Left lung (tissue), 10 donors: Measurements from ENCODE around the gene CLDN10. TPM values are rescaled to one million over a fixed set of nuclear protein-coding genes. Genes with fewer than 3 reads are reported as not detected.

Source experiments
- ATAC-seq: fragments of 200-7000 bp; cut with Tn5 transposase; one replicate; pipeline ENCODE4 v1.9.1; 2020; ENCODE audit warnings: moderate library complexity
- DNase-seq, 4 donors: peaks; one replicate each; pipeline ENCODE4 v3.0.0-alpha.2; 2013 to 2020
- H3K27ac ChIP-seq, 2 donors: fragments of 200-600 bp; sonication (generic) in 1 of 2; one replicate each; pipeline versions ENCODE4 v1.5.0 to v1.8.0; 2020 to 2021
- H3K27me3 ChIP-seq, 2 donors: fragments of 200-600 bp; sonication (generic) in 1 of 2; one replicate each; pipeline versions ENCODE4 v1.5.0 to v1.8.0; 2020 to 2021
- H3K36me3 ChIP-seq, 2 donors: fragments of 200-600 bp; sonication (generic) in 1 of 2; one replicate each; pipeline versions ENCODE4 v1.5.0 to v1.8.0; 2020 to 2021
- H3K4me1 ChIP-seq, 2 donors: fragments of 200-600 bp; one replicate each; pipeline ENCODE4 v1.8.0; 2021
- H3K4me3 ChIP-seq, 2 donors: fragments of 200-600 bp; sonication (generic) in 1 of 2; one replicate each; pipeline versions ENCODE4 v1.5.0 to v1.8.0; 2020 to 2021; ENCODE audit warnings: mild to moderate bottlenecking in 1 of 2
- H3K9me3 ChIP-seq, 2 donors: fragments of 200-600 bp; sonication (generic) in 1 of 2; one replicate each; pipeline versions ENCODE4 v1.5.0 to v1.8.0; 2020 to 2021
- intact Hi-C, 2 donors: fragments of 100-400 bp; cut with DNase I; formaldehyde crosslinking; loops; one replicate each; pipeline versions ENCODE4 v1.11.2 to v1.14.2; 2022
- polyA plus RNA-seq, 6 donors: library from polyadenylated mRNA; unstranded; fragments of 120-200 nt; gene quantifications; one replicate each; pipeline ENCODE4 v1.2.1, GENCODE V29; 2013; ENCODE audit not compliant: insufficient read length in 6 of 6
- total RNA-seq, 2 donors: library from RNA; stranded (reverse); fragmentation: NEBNext Ultra II Directional; extraction: Animal tissue kit (Norgen Biotek cat#: 25700); gene quantifications; one replicate each; pipeline ENCODE4 v1.2.1, GENCODE V29; 2021
- TF ChIP-seq, protein P1 (sequence below), 2 donors: fragments of 200-600 bp; sonication (generic) in 1 of 2; IDR thresholded peaks; one replicate each; pipeline versions ENCODE4 v1.5.0 to v1.8.0; 2021; ENCODE audit warnings: antibody characterized with exemption in 2 of 2
- donor health status: DM: no; HTN: yes; CAD: no.
- donor health status: DM: no; HTN: no; CAD: no.

Gene CLDN10
- total and polyA plus RNA-seq, 8 donors: 1.3 to 4.7 (median 2.4) TPM

- no peaks in the 10 kb centered on the region for H3K9me3 ChIP-seq
- H3K36me3 ChIP-seq: no peaks in the 10 kb centered on the region
- H3K27me3 ChIP-seq: no peaks in the 10 kb centered on the region
- no peak overlapping the region for H3K4me3 ChIP-seq
- ATAC-seq (no peak), DNase-seq (no peak)
- intact Hi-C loops: no loop called here
- no peak overlapping the region for H3K27ac ChIP-seq
- TF ChIP-seq, protein P1, sequence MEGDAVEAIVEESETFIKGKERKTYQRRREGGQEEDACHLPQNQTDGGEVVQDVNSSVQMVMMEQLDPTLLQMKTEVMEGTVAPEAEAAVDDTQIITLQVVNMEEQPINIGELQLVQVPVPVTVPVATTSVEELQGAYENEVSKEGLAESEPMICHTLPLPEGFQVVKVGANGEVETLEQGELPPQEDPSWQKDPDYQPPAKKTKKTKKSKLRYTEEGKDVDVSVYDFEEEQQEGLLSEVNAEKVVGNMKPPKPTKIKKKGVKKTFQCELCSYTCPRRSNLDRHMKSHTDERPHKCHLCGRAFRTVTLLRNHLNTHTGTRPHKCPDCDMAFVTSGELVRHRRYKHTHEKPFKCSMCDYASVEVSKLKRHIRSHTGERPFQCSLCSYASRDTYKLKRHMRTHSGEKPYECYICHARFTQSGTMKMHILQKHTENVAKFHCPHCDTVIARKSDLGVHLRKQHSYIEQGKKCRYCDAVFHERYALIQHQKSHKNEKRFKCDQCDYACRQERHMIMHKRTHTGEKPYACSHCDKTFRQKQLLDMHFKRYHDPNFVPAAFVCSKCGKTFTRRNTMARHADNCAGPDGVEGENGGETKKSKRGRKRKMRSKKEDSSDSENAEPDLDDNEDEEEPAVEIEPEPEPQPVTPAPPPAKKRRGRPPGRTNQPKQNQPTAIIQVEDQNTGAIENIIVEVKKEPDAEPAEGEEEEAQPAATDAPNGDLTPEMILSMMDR (IDR thresholded peaks at IDR 0.05): no peak
- H3K4me1 ChIP-seq: no peaks in the 10 kb centered on the region
Measured at GRCh38 chr13:95588134-95588533, 35.6 kb downstream of the CLDN10 start.

DNA sequence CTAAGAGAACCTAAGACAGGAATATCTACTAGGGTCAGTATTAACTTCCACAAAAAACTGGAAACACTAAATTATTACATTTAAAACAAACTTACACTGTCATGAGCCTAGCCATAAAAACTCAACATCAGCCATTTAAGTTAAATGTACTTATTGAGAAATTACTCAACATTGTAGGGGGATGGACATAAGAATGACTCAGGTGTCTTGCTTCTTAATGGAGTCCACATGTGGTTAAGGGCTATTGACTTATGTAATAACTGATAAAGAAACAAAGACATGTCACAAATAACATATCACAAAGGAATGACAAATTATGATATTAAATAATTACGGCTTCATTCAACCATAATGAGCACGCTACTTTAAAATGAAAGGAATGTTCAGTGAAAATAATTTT, 36.2 kb downstream of the CLDN10 start:
- Histone ChIP-seq H3K27me3 (no peaks in the 10 kb centered on the region), H3K4me1 (no peaks in the 10 kb centered on the region), H3K36me3 (no peaks in the 10 kb centered on the region), H3K9me3 (no peaks in the 10 kb centered on the region), H3K27ac (no peak overlapping the region), H3K4me3 (no peak overlapping the region)
- ATAC-seq: no peak
- TF ChIP-seq, protein P1 (IDR thresholded peaks at IDR 0.05): no peak
- no peak for DNase-seq
- intact Hi-C loops: no loop called here

DNA sequence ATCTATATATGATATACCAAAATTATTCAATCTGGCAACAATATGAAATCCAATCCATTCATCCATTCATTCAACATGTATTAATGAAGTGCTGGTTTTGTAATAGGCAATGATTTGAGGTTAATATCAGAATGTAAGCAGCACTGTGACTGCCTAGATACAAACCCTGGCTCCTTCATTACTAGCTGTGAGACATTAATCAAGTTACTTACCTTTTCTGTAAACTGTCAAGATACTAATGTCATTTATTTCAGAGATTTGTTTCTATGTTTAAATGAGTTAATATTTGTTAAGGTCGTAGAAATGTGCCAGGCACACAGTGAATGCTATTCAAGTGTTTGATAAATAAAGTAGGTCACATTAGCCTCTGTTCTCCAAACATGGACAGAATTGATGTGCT, 40.9 kb downstream of the CLDN10 start:
- H3K27me3 ChIP-seq: no peaks in the 10 kb centered on the region
- intact Hi-C loops: no loop called here

DNA sequence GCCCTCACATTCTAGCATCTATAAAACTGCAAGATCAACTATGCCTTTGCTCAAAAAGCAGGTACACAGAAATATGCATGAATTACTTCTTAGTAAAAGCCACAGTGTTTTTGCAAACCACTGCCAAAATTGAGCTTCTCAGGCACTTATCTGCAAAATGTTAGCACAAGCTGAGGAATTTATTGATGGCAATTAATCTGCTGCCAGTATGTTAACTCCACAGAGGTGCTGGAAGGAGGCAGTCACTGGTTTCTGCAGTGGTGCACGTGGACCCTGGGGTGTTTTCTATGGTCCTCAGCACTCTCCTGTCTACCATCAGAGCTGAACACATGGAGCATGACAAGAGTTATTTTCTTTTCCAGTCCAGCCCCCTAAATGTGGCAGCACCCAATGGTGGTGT, 44.2 kb downstream of the CLDN10 start:
- Histone ChIP-seq H3K9me3 (no peaks in the 10 kb centered on the region), H3K27me3 (no peaks in the 10 kb centered on the region), H3K4me3 (no peak overlapping the region), H3K4me1 (no peaks in the 10 kb centered on the region), H3K27ac (no peak overlapping the region), H3K36me3 (no peaks in the 10 kb centered on the region)
- TF ChIP-seq, protein P1 (IDR thresholded peaks at IDR 0.05): no peak
- intact Hi-C loops: no loop called here
- ATAC-seq (no peak), DNase-seq (no peak)

More for the DNA sequence above, 40.9 kb downstream of the CLDN10 start:
- TF ChIP-seq, protein P1 (IDR thresholded peaks at IDR 0.05): no peak
- no peak overlapping the region for H3K4me3 ChIP-seq
- H3K9me3 ChIP-seq: no peaks in the 10 kb centered on the region
- DNase-seq (no peak), ATAC-seq (no peak)
- no peak overlapping the region for H3K27ac ChIP-seq
- no peaks in the 10 kb centered on the region for H3K4me1 ChIP-seq
- no peaks in the 10 kb centered on the region for H3K36me3 ChIP-seq

DNA sequence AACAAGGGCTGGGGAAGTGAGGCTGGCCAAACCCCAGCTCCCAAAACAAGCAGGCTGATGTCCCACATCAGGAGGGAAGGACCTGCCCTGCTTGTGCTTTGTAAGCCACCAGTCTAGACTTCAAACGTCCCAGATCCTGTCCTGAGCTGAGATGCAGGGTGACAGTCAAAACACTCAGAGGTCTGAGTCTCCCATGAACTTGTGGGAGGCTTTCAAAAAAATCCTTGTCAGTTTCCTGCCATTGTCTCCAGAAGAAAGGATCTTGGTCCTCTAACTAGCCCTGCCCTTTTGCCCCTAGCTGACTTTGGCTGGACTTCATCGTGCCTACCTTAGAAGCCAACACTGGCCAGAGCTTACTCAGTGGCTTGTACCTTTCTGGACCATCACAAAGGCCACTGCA, 48.7 kb downstream of the CLDN10 start:
- DNase-seq (no peak), ATAC-seq (no peak)
- Histone ChIP-seq H3K27me3 (no peaks in the 10 kb centered on the region), H3K4me1 (peaks cover 0 to 3% of the 10 kb centered on the region in 2 donors), H3K27ac (no peak overlapping the region), H3K9me3 (no peaks in the 10 kb centered on the region), H3K36me3 (no peaks in the 10 kb centered on the region), H3K4me3 (no peak overlapping the region)
- TF ChIP-seq, protein P1 (IDR thresholded peaks at IDR 0.05): no peak
- intact Hi-C loops: no loop called here
